GM23338 (cell line): ENCODE measurements around the gene TYMP. TPM values are rescaled to one million over a fixed set of nuclear protein-coding genes. Genes with fewer than 3 reads are reported as not detected.

Source experiments
- ATAC-seq: fragments of 200-7000 bp; cut with Tn5 transposase; 3 replicates; pipeline ENCODE4 v1.9.1; 2020
- DNase-seq: peaks from one replicate; pipeline ENCODE4 v3.0.0-alpha.2; 2015; ENCODE audit warnings: low spot score
- H2AFZ ChIP-seq: fragments of 200-600 bp; sonication (generic); 2 replicates; pipeline ENCODE4 v1.8.0; 2016; ENCODE audit warnings: antibody characterized with exemption, mild to moderate bottlenecking, moderate library complexity
- H3F3A ChIP-seq: fragments of 200-600 bp; sonication (generic); replicated peaks from 2 replicates; pipeline ENCODE4 v1.8.0; 2017; ENCODE audit warnings: antibody characterized with exemption, mixed run types, low read depth
- H3K27ac ChIP-seq: fragments of 200-600 bp; sonication (generic); 2 replicates; pipeline ENCODE4 v1.6.1; 2016; ENCODE audit warnings: low read depth
- H3K27me3 ChIP-seq: fragments of 200-600 bp; sonication (generic); 2 replicates; pipeline ENCODE4 v1.8.0; 2016; ENCODE audit warnings: mild to moderate bottlenecking, mixed run types, moderate library complexity; ENCODE audit not compliant: insufficient read depth
- H3K36me3 ChIP-seq: fragments of 200-600 bp; sonication (generic); 2 replicates; pipeline ENCODE4 v1.8.0; 2016; ENCODE audit warnings: mild to moderate bottlenecking; ENCODE audit not compliant: insufficient read depth
- H3K4me1 ChIP-seq: fragments of 200-600 bp; sonication (generic); 2 replicates; pipeline ENCODE4 v1.8.0; 2016; ENCODE audit warnings: mild to moderate bottlenecking, moderate library complexity; ENCODE audit not compliant: insufficient read depth
- H3K4me2 ChIP-seq: fragments of 200-600 bp; sonication (generic); 2 replicates; pipeline ENCODE4 v1.7.1; 2017; ENCODE audit warnings: mixed run types
- H3K4me3 ChIP-seq: fragments of 200-600 bp; sonication (generic); 2 replicates; pipeline ENCODE4 v1.6.1; 2016; ENCODE audit warnings: mixed run types
- H3K79me2 ChIP-seq: fragments of 200-600 bp; sonication (generic); replicated peaks from 2 replicates; pipeline ENCODE4 v1.8.0; 2017; ENCODE audit warnings: mild to moderate bottlenecking; ENCODE audit not compliant: insufficient read depth
- H3K9me2 ChIP-seq: fragments of 200-600 bp; sonication (generic); 2 replicates; pipeline ENCODE4 v1.8.0; 2017; ENCODE audit not compliant: insufficient read depth
- H4K20me1 ChIP-seq: fragments of 200-600 bp; sonication (generic); replicated peaks from 2 replicates; pipeline ENCODE4 v1.8.0; 2017; ENCODE audit warnings: mild to moderate bottlenecking; ENCODE audit not compliant: insufficient read depth
- H3K27ac Mint-ChIP-seq: 2 replicates; pipeline ENCODE4 v1.8.0; 2020; ENCODE audit warnings: inconsistent platforms, mild to moderate bottlenecking, moderate library complexity, mixed read lengths
- H3K27me3 Mint-ChIP-seq: 3 replicates; pipeline ENCODE4 v1.8.0; 2022; ENCODE audit warnings: low read depth, mild to moderate bottlenecking, moderate library complexity, mixed read lengths, inconsistent platforms; ENCODE audit not compliant: insufficient read depth, poor library complexity
- H3K36me3 Mint-ChIP-seq: 3 replicates; pipeline ENCODE4 v1.8.0; 2021; ENCODE audit warnings: low read depth, mild to moderate bottlenecking, inconsistent platforms, moderate library complexity, mixed read lengths
- H3K4me1 Mint-ChIP-seq: 3 replicates; pipeline ENCODE4 v1.8.0; 2020; ENCODE audit warnings: mild to moderate bottlenecking, inconsistent platforms, mixed read lengths
- H3K4me3 Mint-ChIP-seq: 3 replicates; pipeline ENCODE4 v1.8.0; 2021; ENCODE audit warnings: moderate library complexity, mild to moderate bottlenecking, inconsistent platforms, mixed read lengths
- H3K9me3 Mint-ChIP-seq: 3 replicates; pipeline ENCODE4 v1.8.0; 2020; ENCODE audit warnings: moderate library complexity, mild to moderate bottlenecking, inconsistent platforms, mixed read lengths
- CREB1 ChIP-seq: fragments of 250-450 bp; sonication (Bioruptor Pico); IDR thresholded peaks from 2 replicates; pipeline ENCODE4 v1.5.0; 2020; ENCODE audit warnings: low read depth, mild to moderate bottlenecking, moderate library complexity
- CTCF ChIP-seq, 2 experiments: fragments of 200-600 bp in 1 of 2; sonication (generic) in 1 of 2; conservative IDR thresholded peaks; 2 replicates each; pipeline versions ENCODE4 v1.5.1 to v1.6.1; 2016 to 2017; ENCODE audit warnings: antibody characterized with exemption in 2 of 2, low read depth in 2 of 2, mild to moderate bottlenecking in 2 of 2, moderate library complexity in 1 of 2
- EZH2 ChIP-seq: fragments of 200-600 bp; sonication (generic); IDR thresholded peaks from one replicate; pipeline ENCODE4 v1.8.0; 2017; ENCODE audit warnings: antibody characterized with exemption, mild to moderate bottlenecking, low read depth; ENCODE audit not compliant: unreplicated experiment
- EZH2phosphoT487 ChIP-seq: fragments of 200-600 bp; sonication (generic); IDR thresholded peaks from one replicate; pipeline ENCODE4 v1.8.1; 2018; ENCODE audit warnings: antibody characterized with exemption; ENCODE audit not compliant: unreplicated experiment
- POLR2AphosphoS5 ChIP-seq: IDR thresholded peaks from 2 replicates; pipeline ENCODE4 v1.6.1; 2016; ENCODE audit warnings: antibody characterized with exemption, low read depth
- ZNF462 ChIP-seq: fragments of 250-450 bp; sonication (Bioruptor Pico); IDR thresholded peaks from 2 replicates; pipeline ENCODE4 v1.5.0; 2020; ENCODE audit warnings: mild to moderate bottlenecking, moderate library complexity
- polyA plus RNA-seq: library from polyadenylated mRNA; unstranded; fragments of >200 nt; fragmentation: Nextera tagmentation; extraction: Ambion mirVana; gene quantifications from 2 replicates; pipeline ENCODE4 v1.2.1, GENCODE V29; 2016
- total RNA-seq: library from RNA; depleted of rRNA; stranded (reverse); fragments of >200 nt; shearing (Covaris generic); gene quantifications from 2 replicates; pipeline ENCODE4 v1.2.3, GENCODE V29; 2014

Gene TYMP
- total and polyA plus RNA-seq, 2 experiments from 2014 or later, result 0.28 to 1.8 TPM

GRCh38 chr22:50560034-50560433, 30.2 kb upstream of the TYMP start (continued):
- no peak for TF ChIP-seq ZNF462 (CRISPR knock-in tag)
- no peak for TF ChIP-seq EZH2phosphoT487

- Mint-ChIP-seq H3K27ac (no peak overlapping the region), H3K27me3 (peaks cover 19% of the 10 kb centered on the region), H3K4me3 (no peak overlapping the region; the same call in 2 of the 3 replicates), H3K36me3 (no peaks in the 10 kb centered on the region), H3K9me3 (no peaks in the 10 kb centered on the region), H3K4me1 (peaks cover 15% of the 10 kb centered on the region)
- no peak overlapping the region for H2AFZ ChIP-seq
- no peak for DNase-seq
- H3K79me2 ChIP-seq, result no peaks in the 10 kb centered on the region
- no peaks in the 10 kb centered on the region for H3K9me2 ChIP-seq
- H3K36me3 ChIP-seq, result no peaks in the 10 kb centered on the region
- H3K4me1 ChIP-seq, result no peaks in the 10 kb centered on the region
- H4K20me1 ChIP-seq, result no peaks in the 10 kb centered on the region
- no peak overlapping the region for H3K4me2 ChIP-seq
- H3F3A ChIP-seq, result peaks cover 2% of the 10 kb centered on the region; the same call in 1 of the 2 replicates
- no peak for TF ChIP-seq CREB1
- TF ChIP-seq CTCF (conservative IDR thresholded peaks at IDR 0.05; ENCODE audit: low read depth in 2 of 2), result no peak
- no peak for TF ChIP-seq EZH2
- no peak for TF ChIP-seq EZH2phosphoT487
- no peak for TF ChIP-seq POLR2AphosphoS5
- no peak for ATAC-seq
- no peak overlapping the region for H3K27ac ChIP-seq
- no peak overlapping the region for H3K4me3 ChIP-seq
- H3K27me3 ChIP-seq, result 0 out of 2 replicates have a peak, but pooled peaks cover 7% of the 10 kb centered on the region
Measured at GRCh38 chr22:50556703-50557102, 26.9 kb upstream of the TYMP start.
